GM18868 (cell line): ENCODE measurements around the gene CDH23.

ENCODE experiments used
- ATAC-seq: cut with Tn5 transposase; IDR thresholded peaks from one replicate; pipeline ENCODE4 v1.9.1; 2021; ENCODE audit warnings: mild to moderate bottlenecking, moderate library complexity; ENCODE audit not compliant: unreplicated experiment

CDH23 gene

DNA sequence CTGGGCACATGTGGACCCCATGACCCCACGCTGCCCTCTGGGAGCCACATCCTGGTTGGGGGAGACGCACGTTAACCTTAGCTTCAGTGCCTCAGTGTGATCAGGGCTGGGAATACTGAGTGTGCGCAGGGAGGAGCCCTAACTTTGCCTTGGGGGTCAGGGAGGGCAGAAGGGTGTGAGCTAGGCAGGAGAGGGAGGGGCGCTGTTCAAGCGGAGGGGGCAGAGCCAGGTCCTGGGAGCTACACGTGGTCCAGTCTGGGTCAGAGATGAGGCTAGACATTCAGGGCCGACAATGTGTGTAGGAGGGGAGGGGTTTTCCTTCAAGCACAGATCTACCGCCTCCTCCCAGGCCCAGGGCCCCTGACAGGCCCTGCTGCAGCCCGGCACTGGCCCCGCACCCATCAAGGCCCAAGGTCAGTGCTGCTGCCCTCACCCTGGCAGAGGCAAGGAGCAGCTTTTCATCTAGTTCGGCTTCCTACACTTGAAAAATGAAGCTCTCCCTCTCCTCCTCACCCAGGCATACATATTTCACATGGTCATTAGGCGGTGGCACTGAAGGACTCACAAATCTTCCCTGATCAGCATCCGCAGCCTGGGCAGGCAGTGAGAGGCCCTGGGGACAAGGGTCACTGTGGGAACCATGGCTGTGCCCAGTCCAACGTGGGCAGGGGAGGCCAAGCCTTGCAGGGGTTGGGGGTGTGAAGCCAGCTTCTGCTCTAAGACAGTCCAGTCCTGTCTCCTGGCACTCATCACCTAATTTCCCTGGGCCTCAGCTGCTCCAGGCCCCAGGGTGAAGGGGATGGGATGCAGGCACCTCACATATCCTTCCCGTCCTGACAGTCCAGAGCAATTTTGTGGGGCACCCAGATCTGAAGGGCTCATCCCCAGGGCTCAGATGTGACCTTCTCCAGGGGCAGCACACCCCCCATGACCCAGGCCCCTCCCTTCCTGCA lies 275.6 kb downstream of the CDH23 start:
- no peak for ATAC-seq

DNA sequence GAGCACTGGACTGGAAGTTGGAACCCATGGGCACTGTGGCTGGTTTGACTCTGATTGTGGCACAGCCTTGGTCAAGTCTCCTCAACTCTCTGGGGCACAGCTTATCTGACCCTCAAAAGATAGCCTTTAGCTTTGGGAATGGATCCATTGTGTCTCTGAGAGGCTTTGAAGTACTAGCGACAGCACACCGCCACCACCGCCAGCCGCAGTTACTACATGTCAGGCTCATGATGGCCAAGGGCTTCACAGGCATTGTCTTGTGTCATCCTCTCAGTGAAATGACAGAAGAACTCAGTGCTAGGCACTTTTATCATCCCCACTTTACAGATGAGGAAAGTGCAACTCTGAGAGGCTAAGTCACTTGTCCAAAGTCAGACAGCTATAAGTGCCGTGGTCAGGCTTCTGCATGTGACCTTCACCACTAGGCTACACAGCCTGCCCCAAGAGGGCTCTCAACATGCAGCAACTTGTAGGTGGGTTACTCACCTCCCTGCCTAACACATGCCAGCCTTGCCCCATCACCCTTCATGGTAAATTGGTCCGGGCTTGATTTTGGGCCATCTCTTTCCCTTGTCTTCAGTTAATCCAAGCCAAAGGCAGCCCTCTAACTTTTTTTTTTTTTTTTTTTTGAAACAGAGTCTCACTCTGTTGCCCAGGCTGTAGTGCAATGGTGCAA lies 278.7 kb downstream of the CDH23 start:
- ATAC-seq: no peak

DNA sequence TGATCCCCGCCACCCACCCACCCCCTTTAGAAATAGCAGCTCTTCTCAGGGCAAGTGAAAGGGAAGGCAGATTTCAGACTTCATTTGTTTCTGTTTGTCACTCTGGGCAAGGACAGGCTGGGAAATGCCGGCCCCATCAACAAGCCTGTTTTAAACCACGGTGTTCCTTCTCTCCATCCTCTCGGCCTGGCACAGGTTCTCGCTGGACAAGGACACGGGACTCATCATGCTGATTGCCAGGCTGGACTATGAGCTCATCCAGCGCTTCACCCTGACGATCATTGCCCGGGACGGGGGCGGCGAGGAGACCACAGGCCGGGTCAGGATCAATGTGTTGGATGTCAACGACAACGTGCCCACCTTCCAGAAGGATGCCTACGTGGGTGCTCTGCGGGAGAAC lies 280.5 kb downstream of the CDH23 start:
- no peak for ATAC-seq

DNA sequence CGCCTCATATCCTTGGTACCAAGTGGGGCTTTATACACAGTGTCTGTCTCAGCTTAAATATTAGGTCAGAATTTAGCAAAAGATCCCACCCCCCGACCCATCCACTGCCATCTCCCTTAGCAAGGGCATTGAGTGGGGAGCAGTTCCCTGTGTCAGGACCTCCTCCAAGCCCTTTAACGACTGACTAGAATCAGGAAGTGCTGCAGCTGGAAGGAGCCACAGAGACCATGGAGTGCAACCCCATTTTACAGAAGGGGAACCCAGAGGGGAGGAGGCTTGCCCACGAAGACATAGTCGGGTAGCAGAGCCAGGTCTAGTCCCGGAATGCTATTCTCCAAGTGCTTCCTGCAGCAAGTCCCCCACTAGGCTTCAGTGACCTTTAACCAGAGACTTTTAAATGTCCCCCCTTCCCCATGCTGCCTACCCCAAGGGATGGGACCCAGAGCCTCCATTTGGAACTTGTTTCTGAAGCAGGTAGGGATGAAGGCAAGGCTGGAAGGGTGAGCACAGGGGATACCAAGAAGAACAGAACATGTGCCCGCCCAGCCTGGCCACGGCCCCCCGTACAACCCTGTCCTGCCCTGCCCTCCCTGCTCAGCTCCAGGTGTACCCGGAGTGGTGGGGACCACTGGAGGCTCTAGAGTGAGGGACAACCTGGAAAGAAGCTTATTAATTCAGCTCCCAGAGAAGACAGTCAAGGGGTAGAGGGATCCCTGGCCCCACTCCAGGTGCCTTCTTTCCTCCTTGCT lies 281.5 kb downstream of the CDH23 start:
- no peak for ATAC-seq

DNA sequence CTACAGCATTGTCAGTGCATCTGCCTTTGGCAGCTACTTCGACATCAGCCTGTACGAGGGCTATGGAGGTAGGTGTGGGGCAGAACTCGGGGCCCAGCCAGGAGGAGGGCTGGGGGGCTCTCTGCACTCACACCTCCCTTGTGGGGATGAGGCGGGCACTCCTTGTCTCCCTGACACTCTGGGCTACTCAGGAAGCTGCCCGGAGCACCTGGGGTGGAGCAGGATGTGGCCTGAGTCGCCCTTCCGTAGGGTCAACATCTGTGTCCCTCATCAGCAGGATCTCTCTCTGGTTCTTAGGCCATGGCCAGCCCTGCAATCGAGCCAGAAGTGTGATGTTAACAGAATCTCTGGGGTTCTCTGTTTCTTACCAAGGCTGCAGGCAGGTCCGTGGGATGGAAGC lies 282.7 kb downstream of the CDH23 start:
- no peak for ATAC-seq

DNA sequence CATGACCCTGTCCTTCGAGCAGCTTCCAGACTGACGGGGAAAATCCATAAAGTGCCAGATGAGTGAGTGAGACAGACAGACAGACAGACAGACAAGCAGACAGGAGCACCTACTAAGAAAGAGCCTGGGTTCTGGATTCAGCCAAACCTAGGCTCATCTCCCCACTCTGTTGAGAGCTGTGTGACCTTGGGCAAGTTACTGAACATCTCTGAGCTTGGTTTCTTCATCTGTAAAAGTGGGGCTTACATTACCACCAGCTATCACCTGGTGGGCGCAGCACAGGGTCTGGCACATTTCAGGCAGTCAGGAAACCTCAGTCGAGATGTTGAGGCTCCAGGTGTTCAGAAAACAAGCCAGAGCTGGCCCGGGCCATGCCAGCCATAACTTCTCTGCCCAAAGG lies 285.3 kb downstream of the CDH23 start:
- no peak for ATAC-seq

DNA sequence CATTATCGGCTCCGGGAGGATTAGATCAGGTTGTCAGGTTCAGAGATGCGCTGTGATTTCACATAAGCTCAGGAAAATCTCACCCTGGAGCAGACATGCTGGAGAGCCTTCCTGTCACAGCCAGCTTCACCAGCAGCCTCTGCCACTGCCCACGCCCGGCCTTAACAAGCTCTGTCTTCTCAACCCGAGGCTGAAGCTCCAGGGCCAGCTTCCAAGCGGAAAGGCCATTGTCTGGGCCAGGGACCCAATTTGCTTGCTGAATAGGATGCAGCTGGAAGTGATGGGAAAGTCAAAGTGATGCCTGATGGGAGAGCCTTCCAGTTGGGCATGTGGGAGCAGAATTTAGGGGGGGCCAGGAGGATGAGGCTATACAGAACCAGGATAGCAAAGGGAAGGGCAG lies 286.6 kb downstream of the CDH23 start:
- no peak for ATAC-seq

DNA sequence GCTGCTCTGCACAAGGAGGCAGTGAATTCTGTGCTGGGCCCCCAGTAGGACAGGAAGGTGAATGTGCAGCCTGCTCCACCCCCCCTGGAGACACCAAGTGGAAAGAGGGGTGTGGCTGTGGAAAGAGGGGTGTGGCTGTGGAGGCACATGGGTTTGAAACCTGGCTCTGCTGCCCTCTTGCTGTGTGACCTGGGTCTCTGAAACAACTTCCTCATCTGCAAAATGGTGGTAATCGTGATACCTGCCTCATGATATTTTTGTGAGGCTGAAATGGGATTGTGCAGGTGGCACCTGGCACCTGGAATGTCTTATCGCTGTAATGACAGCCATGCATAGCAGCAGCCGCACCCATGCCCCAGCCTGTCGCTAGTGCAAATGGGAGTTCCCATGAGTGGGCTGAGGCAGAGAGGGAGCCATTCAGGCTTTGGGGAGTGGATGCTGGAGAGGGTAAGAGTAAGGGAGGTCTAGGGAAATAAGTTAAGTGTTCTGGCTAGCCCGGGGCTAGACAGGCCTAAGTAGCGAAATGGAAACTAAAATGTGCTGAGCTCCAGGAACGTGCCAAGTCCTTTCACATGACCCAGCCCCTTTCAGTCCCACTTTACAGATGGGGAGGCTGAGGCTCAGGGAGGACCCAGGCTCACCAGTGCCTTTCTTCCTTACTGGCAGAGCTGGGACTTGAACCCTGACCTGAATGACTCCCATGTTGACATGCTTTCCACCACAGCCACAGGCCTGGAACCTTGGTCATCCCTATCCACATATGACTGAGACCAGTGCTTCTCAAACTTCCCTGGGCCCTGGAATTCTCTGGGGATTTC lies 287.8 kb downstream of the CDH23 start:
- ATAC-seq: no peak

DNA sequence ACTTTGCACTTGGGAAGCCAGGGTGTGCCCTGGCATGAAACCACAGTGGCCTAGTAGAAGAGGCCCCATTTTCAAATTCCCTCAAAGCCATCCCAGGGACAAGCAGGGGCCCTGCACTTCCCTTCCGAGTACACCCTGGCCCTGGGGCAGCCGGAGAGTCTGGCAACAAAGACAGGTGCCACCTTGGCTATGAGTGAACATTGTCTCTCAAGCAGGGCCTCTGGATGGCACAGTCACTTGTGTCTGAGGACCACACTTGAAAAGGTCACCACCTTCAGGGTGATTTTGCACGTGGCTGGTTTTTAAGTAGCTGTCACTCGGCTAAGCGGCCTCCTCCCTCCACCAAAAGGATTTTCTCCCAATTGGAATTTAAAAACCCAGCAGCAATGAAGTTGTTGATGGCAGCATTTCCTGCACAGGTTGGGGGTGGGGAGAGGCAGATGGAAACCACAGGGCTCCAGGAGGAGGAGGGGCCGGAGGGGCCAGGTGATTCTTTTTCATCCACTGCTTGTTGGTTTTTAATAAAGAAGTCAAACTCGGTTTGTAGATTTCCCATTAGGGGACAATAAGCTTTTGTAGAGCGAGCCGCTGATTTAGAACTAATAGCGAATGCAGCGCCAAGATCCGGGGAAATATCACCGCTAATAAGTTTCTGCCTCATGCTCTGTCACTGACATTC lies 289.0 kb downstream of the CDH23 start:
- ATAC-seq: no peak

DNA sequence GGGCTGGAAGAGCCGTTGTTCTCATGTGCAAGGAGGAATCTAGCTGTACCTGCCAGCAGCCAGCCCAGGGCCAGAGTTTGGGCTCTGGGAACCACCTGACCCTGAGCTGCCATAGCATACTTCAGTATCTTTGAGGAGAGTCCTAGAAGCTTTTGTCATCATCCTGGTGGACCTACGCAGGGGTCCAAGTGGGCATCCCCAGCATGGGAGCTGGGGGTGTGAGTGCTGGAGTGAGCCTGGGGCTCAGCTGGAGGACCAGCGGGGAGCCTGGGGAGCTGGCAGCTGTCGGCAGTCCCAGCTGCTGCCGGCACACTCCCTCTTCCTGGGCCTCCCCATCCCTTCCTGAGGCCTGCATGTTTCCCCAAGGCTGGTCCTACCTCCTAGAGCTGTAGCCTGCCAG lies 290.4 kb downstream of the CDH23 start:
- no peak for ATAC-seq

DNA sequence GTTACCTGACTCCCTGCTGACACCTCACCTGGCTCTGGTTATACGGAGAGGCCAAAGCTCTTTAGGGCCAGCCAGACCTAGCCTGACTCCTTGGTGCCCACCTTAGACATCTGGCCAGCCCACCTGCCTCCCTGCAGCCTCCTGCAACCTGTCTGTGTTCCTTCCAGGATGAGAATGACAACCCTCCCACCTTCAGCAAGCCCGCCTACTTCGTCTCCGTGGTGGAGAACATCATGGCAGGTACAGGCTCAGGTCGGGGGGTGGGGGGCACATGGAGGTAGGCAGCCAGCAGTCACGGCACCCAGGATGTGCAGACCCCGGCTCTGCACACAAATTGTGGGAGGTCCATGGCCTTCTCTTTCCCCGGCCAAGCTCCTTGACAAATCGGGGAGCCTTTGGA lies 290.8 kb downstream of the CDH23 start:
- no peak for ATAC-seq

DNA sequence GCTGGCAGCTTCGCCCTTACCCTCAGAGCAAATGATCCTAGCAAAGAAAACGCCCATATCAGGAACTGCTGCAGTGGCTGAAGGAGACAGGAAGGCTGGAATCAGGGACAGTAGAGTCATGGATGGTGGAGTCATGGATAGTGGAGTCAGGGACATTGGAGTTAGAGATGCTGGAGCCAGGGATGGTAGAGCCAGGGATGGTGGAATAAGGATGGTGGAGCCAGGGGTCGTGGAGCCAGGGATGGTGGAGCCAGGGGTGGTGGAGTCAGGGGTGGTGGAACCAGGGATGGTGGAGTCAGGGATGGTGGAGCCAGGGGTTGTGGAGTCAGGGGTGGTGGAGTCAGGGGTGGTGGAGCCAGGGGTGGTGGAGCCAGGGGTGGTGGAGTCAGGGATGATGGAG lies 291.5 kb downstream of the CDH23 start:
- no peak for ATAC-seq

DNA sequence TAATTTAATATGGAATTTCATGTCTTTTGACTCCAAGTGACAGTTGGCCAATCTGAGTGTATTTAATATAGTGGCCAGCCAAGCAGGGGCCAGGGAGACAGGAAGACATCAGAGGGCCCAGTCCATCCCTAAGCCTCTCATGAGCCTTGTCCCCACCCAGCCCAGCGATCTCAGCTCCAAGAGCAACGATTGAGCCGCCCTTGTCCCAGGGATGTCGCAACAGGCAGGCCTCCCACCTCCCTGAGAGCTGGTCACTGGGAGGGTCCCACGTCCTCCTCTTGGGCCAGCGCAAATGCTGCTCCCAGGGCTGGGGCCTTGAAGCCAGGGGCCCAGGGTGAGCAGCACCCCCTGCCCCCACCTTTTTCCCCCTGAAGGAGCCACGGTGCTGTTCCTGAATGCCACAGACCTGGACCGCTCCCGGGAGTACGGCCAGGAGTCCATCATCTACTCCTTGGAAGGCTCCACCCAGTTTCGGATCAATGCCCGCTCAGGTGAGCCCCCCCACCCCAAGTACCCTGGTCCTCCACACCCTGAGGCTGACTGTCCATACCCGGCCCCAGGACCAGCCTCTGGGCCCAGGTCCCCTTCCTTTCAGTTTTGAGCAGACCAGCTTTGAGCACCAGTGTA lies 293.5 kb downstream of the CDH23 start:
- no peak for ATAC-seq

DNA sequence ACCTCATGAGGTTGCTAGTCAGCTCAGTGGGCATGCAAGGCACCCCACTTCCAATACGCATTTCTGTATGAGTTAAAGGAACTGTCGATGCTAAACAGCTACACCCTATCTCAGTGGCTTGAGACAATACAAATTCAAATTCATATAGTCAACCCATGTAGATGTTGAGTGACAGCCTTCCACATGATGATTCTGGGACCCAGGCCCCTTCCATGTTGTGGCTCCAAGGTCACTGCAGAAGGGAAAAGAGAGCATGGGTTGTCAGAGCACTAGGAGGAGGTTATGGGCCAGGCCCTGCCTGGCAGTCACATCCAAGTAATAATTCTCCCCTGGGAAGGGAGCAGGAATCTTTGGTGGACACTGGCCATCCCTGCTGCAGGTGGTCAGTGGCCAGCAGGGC lies 294.7 kb downstream of the CDH23 start:
- no peak for ATAC-seq

DNA sequence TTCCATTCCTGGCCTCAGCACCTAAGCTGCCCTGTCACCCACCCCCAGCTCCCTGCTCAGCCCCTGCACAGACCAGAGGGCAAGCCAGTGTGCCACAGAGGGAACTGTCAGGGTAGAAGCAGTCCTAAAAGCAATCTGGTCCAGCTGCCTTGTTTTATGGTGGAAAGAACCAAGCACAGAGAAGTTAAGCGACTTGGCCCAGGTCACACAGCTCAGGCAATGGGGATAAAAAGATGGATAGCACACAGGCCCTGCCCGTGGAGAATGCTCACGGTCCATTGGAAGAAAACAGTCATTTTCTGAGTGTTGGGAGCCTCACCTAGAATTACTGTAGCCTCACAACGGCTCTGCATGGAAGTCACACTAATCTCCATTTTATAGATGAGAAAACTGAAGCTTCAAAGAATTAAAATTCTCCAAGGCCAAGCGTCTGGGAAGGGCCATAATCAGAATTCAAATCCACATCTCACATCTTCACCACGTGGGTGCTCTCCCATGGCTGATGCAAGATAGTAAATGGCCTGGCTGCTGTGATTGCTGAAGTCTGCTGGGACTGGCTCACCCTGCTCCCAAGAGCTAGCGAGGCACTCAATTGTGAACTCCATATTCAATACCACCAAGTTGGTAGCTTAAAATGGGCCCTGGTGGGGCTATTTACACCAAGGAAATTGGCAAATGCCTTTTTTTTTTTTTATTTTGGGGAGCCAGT lies 296.0 kb downstream of the CDH23 start:
- ATAC-seq: no peak

DNA sequence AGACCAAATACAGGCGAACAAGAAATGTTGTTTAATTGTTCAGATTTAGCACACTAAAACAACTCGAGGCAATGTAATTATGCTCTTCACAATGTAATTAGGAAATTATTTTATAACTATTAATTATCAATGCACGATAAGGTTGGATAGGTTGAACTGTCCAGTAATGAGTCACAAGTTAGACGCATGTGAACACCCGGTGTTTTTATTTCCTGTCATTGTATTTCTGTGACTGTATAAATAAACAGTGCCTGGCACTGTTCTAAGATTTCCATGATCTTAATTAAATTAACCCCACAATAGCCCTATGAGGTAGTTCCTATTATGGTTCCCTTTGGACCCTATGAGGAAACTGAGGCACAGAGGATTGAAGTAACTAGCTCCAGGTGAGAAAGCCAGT lies 296.7 kb downstream of the CDH23 start:
- ATAC-seq: no peak

DNA sequence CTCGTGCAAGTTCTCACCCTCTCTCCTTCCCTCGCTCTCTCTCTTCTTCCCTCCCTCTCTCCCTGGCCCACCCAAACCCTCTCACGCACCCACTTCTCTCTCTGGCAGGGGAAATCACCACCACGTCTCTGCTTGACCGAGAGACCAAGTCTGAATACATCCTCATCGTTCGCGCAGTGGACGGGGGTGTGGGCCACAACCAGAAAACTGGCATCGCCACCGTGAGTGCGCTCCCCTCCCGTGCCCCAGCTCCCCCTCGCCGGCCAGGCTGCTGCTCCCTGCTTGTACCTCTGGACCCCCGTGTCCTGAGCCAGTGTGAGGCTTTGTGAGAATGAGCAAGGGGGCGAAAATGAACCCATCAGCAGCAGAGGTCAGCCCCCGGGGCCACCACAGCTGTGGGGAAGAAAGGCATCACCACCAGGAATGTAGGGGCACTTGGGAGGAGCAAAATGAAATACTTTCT lies 297.4 kb downstream of the CDH23 start:
- ATAC-seq: no peak

DNA sequence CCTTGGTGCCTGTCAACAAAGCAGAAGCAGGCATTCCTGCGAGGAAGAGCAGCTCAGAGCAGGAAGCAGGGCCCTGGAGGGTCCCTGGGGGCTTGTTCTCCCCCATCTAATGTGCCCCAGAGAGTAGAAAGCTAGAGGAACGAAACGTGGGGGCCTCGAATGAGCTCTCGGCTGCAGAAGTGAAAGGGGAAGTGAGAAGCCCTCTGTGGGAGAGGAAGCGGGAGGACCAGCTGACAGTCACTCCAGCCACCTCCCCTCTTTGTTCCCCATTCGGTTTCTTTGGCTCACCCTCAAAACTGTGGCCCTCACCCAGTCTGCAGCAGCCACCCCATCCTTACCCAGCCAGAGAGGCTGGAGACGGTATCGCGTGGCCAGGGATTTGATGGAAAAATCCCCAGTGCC lies 297.8 kb downstream of the CDH23 start:
- ATAC-seq: peak; percentile 87
